CD14-positive monocyte (primary cell): ENCODE data around the gene CRHR2. TPM values are rescaled to one million over a fixed set of nuclear protein-coding genes. Genes with fewer than 3 reads are reported as not detected.

Source experiments
- DNase-seq, 3 donors: peaks; one replicate each; pipeline ENCODE4 v3.0.0-alpha.2; 2011 to 2022
- H2AFZ ChIP-seq: 2 replicates; pipeline ENCODE4 v1.6.0; 2012; ENCODE audit warnings: mild to moderate bottlenecking, low read depth, low read length, inconsistent platforms; ENCODE audit not compliant: insufficient read depth, poor library complexity, severe bottlenecking
- H3K27ac ChIP-seq, 2 donors: 1 replicate in 1 of 2; 2 replicates in 1 of 2; pipeline ENCODE4 v1.5.1; 2012 to 2013; ENCODE audit warnings: low read length in 2 of 2, control low read depth in 1 of 2, inconsistent platforms in 1 of 2, low read depth in 1 of 2, mild to moderate bottlenecking in 1 of 2
- H3K27me3 ChIP-seq, 2 donors: one replicate each; pipeline versions ENCODE4 v1.6.0 to v1.6.1; 2011 to 2013; ENCODE audit warnings: low read length in 2 of 2; ENCODE audit not compliant: control insufficient read depth in 2 of 2, insufficient read depth in 2 of 2
- H3K36me3 ChIP-seq, 2 donors: replicated peaks in 1 of 2; 1 replicate in 1 of 2; 2 replicates in 1 of 2; pipeline versions ENCODE4 v1.5.1 to v1.6.1; 2012 to 2013; ENCODE audit warnings: low read length in 2 of 2, control low read depth in 1 of 2, inconsistent platforms in 1 of 2, mild to moderate bottlenecking in 1 of 2; ENCODE audit not compliant: insufficient read depth in 2 of 2, control insufficient read depth in 1 of 2
- H3K4me1 ChIP-seq, 2 donors: 1 replicate in 1 of 2; 2 replicates in 1 of 2; pipeline versions ENCODE4 v1.5.1 to v1.6.1; 2012 to 2013; ENCODE audit warnings: low read length in 2 of 2, control low read depth in 1 of 2, inconsistent platforms in 1 of 2, mild to moderate bottlenecking in 1 of 2, moderate library complexity in 1 of 2; ENCODE audit not compliant: insufficient read depth in 2 of 2, control insufficient read depth in 1 of 2
- H3K4me2 ChIP-seq: replicated peaks from 2 replicates; pipeline ENCODE3; 2012; ENCODE audit warnings: low read length, moderate library complexity, mild to moderate bottlenecking; ENCODE audit not compliant: poor library complexity, severe bottlenecking; ENCODE audit errors: extremely low read depth
- H3K4me3 ChIP-seq, 3 experiments: fragments of 200-600 bp in 1 of 3; sonication (generic) in 1 of 3; replicated peaks in 1 of 3; 1 replicate in 2 of 3; 2 replicates in 1 of 3; pipeline ENCODE4 v1.5.1; 2011 to 2013; ENCODE audit warnings: low read length in 3 of 3, mild to moderate bottlenecking in 3 of 3, control low read depth in 2 of 3, low read depth in 2 of 3, inconsistent platforms in 1 of 3, moderate library complexity in 1 of 3
- H3K79me2 ChIP-seq: 2 replicates; pipeline ENCODE4 v1.6.0; 2012; ENCODE audit warnings: mild to moderate bottlenecking, control low read depth, inconsistent platforms, low read length, moderate library complexity; ENCODE audit not compliant: insufficient read depth
- H3K9ac ChIP-seq: 2 replicates; pipeline ENCODE4 v1.6.0; 2017; ENCODE audit warnings: low read length, mild to moderate bottlenecking; ENCODE audit not compliant: insufficient read depth, poor library complexity, severe bottlenecking
- H3K9me3 ChIP-seq, 2 donors: replicated peaks in 1 of 2; 1 replicate in 1 of 2; 2 replicates in 1 of 2; pipeline versions ENCODE4 v1.5.1 to v1.6.1; 2012 to 2013; ENCODE audit warnings: low read length in 2 of 2, control low read depth in 1 of 2; ENCODE audit not compliant: control insufficient read depth in 1 of 2, insufficient read depth in 1 of 2
- H4K20me1 ChIP-seq: 2 replicates; pipeline ENCODE4 v1.6.0; 2012; ENCODE audit warnings: mild to moderate bottlenecking, low read length, control low read depth, moderate library complexity; ENCODE audit not compliant: insufficient read depth
- H3K27ac Mint-ChIP-seq, 7 donors: one replicate each; pipeline ENCODE4 v1.8.0; 2020; ENCODE audit warnings: mild to moderate bottlenecking in 7 of 7, mixed read lengths in 7 of 7, moderate library complexity in 6 of 7, inconsistent platforms in 2 of 7
- H3K27me3 Mint-ChIP-seq, 3 donors: one replicate each; pipeline ENCODE4 v1.8.0; 2021 to 2022; ENCODE audit warnings: low read depth in 3 of 3, mild to moderate bottlenecking in 3 of 3, mixed read lengths in 3 of 3, moderate library complexity in 3 of 3, inconsistent platforms in 1 of 3
- H3K36me3 Mint-ChIP-seq, 2 donors: one replicate each; pipeline ENCODE4 v1.8.0; 2020; ENCODE audit warnings: mixed read lengths in 2 of 2, inconsistent platforms in 1 of 2, mild to moderate bottlenecking in 1 of 2
- H3K4me1 Mint-ChIP-seq: one replicate; pipeline ENCODE4 v1.8.0; 2020; ENCODE audit warnings: mild to moderate bottlenecking, mixed read lengths
- H3K4me3 Mint-ChIP-seq, 2 donors: one replicate each; pipeline ENCODE4 v1.8.0; 2020; ENCODE audit warnings: mild to moderate bottlenecking in 2 of 2, mixed read lengths in 2 of 2, moderate library complexity in 1 of 2
- H3K9me3 Mint-ChIP-seq, 7 donors: one replicate each; pipeline ENCODE4 v1.8.0; 2020 to 2022; ENCODE audit warnings: mixed read lengths in 7 of 7, mild to moderate bottlenecking in 6 of 7, moderate library complexity in 6 of 7, inconsistent platforms in 2 of 7
- CTCF ChIP-seq: fragments of 200-600 bp; IDR thresholded peaks from one replicate; pipeline ENCODE4 v1.8.0; 2022; ENCODE audit warnings: antibody characterized with exemption, mild to moderate bottlenecking
- WGBS: methylation state at CpG from one replicate; pipeline ENCODE4 v1.1.5; 2013; ENCODE audit warnings: missing lambda C conversion rate; ENCODE audit not compliant: insufficient coverage; 5-methylcytosine and 5-hydroxymethylcytosine counted together
- intact Hi-C, 2 donors: fragments of 100-400 bp; cut with micrococcal nuclease; formaldehyde crosslinking; loops; one replicate each; pipeline versions ENCODE4 v1.15.0 to v1.15.1; 2023
- polyA plus RNA-seq, 3 donors: library from polyadenylated mRNA; depleted of rRNA in 1 of 3; unstranded in 2 of 3; stranded (reverse) in 1 of 3; fragments of 300-500 nt in 2 of 3; fragments of >200 nt in 1 of 3; fragmentation: Illumina TruSeq in 2 of 3; gene quantifications; 1 replicate in 2 of 3; 2 replicates in 1 of 3; pipeline ENCODE4 v1.2.3, GENCODE V29; 2012 to 2021

The CRHR2 gene
- polyA plus RNA-seq, 3 donors, result not detected

- H3K36me3 Mint-ChIP-seq, result peaks cover 16 to 17% of the 10 kb centered on the region in 2 donors
- H3K27ac Mint-ChIP-seq, result no peak overlapping the region
- Histone ChIP-seq H3K79me2 (no peaks in the 10 kb centered on the region), H3K36me3 (no peaks in the 10 kb centered on the region), H3K4me1 (no peaks in the 10 kb centered on the region), H3K27ac (no peak overlapping the region), H3K9ac (no peak overlapping the region), H3K4me3 (no peak overlapping the region), H3K27me3 (no peaks in the 10 kb centered on the region), H4K20me1 (no peaks in the 10 kb centered on the region), H2AFZ (no peak overlapping the region), H3K9me3 (no peaks in the 10 kb centered on the region), H3K4me2 (no peak overlapping the region)
- DNase-seq, result no peak
- WGBS, result 95% methylated on average over 12 of the region's 15 CpGs
- TF ChIP-seq CTCF, result no peak
- peaks cover 0 to 1% (median 0%) of the 10 kb centered on the region in 3 donors for H3K27me3 Mint-ChIP-seq
- no peaks in the 10 kb centered on the region for H3K4me1 Mint-ChIP-seq
- intact Hi-C loops, result no loop called here
- no peaks in the 10 kb centered on the region for H3K9me3 Mint-ChIP-seq
- no peak overlapping the region for H3K4me3 Mint-ChIP-seq
Measured at GRCh38 chr7:30648744-30649540, 33.3 kb downstream of the CRHR2 start.

GRCh38 chr7:30647589-30648364, 34.5 kb downstream of the CRHR2 start:
- intact Hi-C loops, result no loop called here
- Histone ChIP-seq H3K4me1 (no peaks in the 10 kb centered on the region), H3K9ac (no peak overlapping the region), H3K4me3 (no peak overlapping the region), H3K9me3 (no peaks in the 10 kb centered on the region), H3K4me2 (no peak overlapping the region), H3K27ac (no peak overlapping the region), H2AFZ (no peak overlapping the region), H3K27me3 (no peaks in the 10 kb centered on the region), H3K79me2 (no peaks in the 10 kb centered on the region), H4K20me1 (no peaks in the 10 kb centered on the region), H3K36me3 (no peaks in the 10 kb centered on the region)
- Mint-ChIP-seq H3K27me3 (peaks cover 0 to 1% (median 0%) of the 10 kb centered on the region in 3 donors), H3K4me3 (no peak overlapping the region), H3K9me3 (peaks cover 0 to 2% (median 0%) of the 10 kb centered on the region in 7 donors), H3K4me1 (no peaks in the 10 kb centered on the region), H3K36me3 (peaks cover 16 to 20% of the 10 kb centered on the region in 2 donors), H3K27ac (no peak overlapping the region)
- WGBS, result over 99% methylated on average over 9 of the region's 10 CpGs
- no peak for TF ChIP-seq CTCF
- no peak for DNase-seq
